HG03139 (cell line): ENCODE measurements around the gene SNN.

Experiments used
- ATAC-seq: cut with Tn5 transposase; IDR thresholded peaks from one replicate; pipeline ENCODE4 v1.9.1; 2021; ENCODE audit not compliant: unreplicated experiment

SNN gene

GRCh38 chr16:11677959-11678881 lies 10.0 kb downstream of the SNN start:
- ATAC-seq, result no peak

- no peak for ATAC-seq
Measured at GRCh38 chr16:11679250-11679649, 11.0 kb downstream of the SNN start.

GRCh38 chr16:11679941-11680911 lies 12.0 kb downstream of the SNN start:
- ATAC-seq, result no peak

DNA sequence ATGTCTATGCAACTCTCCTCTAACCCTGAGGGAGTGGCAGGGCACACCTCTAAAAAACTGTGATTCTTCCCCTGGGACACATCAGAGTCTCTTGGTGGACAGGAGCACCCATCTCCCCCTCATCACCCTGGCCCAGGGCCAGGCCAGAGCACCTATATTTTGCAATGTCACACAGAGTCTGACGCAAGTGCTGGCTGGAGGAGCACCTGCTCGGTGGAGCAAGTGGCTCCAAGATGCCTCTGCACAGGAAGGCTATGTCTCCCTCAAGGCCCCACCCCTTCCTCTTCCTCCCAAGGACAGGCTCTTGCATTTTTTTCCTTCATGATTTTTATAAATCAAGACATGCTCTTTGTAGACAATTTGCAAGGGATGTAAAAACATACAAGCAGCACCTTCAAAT lies 13.3 kb downstream of the SNN start:
- no peak for ATAC-seq

DNA sequence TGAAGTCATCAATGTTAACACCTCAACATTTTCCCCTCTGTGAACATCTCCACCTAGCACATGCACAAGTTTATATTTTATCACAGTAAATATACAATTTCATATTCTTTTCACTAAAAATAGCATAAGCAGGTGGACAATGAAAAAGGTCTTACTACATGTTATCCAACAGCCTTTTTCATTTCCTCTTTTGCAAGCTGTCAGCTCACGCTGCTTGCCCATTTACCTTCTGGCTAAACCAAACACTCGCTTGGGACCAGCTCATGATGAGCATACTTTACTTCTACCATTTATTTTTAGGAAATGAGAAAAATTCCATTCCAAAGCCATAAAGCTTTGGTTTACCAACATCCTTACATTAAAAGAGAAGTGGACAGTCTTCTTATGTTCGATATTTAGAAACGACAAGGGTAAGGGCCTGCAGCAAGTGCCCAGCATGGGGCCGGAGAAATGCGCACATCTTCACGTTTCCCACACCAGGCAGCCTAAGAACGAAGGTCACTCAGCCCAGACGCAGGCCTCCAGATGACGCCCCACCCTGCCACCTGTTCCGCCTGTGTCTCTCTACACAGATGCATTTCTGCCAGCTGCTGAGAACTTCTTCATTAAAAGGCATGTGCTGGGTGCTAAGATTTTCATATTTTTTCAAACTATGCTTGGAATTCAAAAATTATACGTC lies 13.9 kb downstream of the SNN start:
- no peak for ATAC-seq

GRCh38 chr16:11682655-11683096 lies 14.4 kb downstream of the SNN start:
- no peak for ATAC-seq

GRCh38 chr16:11683145-11683544 lies 14.9 kb downstream of the SNN start:
- ATAC-seq, result no peak

DNA sequence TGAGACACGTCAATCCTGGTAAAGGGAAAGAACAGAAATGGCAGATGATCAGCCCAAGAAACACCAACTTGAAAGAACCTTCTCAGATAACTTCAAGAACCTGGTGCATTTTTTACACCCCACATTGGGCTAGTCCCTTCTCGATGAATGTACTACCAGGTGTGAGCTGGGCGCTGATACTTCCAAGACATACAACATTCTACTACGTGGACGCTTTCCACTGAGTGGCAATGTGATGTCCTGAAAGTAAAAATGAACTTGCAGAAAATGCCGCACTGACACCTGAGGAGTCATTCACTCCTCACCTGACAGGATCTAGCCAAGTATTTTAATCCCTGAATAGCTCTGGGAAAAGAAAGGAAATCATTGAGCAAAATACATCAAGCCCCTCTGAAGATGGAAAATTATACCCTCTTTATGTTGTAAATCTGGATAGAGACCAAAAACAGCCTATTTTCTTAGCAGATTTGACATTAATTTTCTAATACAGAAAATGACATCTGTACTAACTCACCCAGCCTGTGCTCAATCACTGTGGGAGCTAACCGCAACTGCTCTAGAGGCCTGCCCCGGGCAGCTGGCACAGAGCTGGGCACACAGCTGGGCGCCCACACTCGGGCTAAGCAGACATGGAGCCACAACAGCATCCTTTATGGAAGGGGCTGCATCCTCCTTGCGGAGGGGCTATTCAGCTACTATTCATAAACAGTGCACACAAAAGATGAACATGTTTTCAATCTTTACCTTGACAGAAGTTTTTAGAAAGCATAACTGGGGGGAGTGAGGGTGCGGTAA lies 16.2 kb downstream of the SNN start:
- no peak for ATAC-seq

- no peak for ATAC-seq
Measured at GRCh38 chr16:11685844-11686618, 17.8 kb downstream of the SNN start.

DNA sequence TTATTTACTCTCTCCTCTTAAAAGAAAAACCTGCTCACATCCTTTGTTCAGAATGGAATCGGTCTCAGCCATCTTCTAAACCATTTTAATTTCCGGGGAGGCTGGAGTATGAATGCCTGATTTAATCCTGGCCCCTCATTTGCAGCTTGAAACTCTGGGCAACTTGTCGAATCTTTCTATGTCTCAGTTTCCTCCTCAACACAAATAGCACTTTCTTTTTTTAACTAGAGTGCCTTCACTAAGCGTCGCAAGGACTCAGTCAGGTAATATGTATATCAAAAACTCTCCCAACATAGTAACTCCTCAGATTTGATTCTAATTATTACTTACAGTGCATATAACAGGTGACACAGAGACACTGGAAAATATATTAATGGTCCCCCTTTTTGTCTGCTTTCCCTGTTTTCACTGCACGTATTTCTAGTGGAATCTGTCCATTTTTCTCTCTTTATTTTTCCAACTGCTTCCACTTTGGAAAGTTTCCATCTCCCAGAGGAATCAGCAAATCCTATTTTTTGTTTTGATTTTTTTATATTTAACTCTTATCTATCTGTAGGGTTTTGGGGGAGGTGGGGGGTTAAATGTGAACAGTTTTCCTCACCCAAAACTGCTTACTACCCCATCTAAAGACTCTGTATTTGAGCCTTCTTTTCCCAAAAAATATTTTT lies 18.6 kb downstream of the SNN start:
- no peak for ATAC-seq

GRCh38 chr16:11687601-11688519 lies 19.6 kb downstream of the SNN start:
- no peak for ATAC-seq

DNA sequence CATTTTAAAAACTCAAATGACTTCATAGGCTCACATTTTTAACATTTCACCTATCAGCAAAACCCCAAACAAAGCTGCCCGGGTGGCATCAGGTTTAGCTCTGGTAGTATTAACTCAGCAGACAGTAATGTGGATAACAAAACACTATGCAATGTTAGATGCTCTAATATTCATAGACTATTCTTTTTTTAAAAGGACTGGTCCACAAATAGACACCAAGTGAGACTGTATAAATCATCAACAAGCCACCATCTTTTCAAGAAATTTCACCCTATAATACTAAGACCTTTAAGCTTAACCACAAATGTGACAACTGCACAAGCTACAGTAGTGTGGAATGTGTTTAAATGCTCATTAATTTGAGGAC lies 20.2 kb downstream of the SNN start:
- ATAC-seq, result no peak

GRCh38 chr16:11689031-11689840 lies 21.0 kb downstream of the SNN start:
- ATAC-seq, result peak; percentile 77

GRCh38 chr16:11691235-11691634 lies 23.0 kb downstream of the SNN start:
- ATAC-seq, result no peak

DNA sequence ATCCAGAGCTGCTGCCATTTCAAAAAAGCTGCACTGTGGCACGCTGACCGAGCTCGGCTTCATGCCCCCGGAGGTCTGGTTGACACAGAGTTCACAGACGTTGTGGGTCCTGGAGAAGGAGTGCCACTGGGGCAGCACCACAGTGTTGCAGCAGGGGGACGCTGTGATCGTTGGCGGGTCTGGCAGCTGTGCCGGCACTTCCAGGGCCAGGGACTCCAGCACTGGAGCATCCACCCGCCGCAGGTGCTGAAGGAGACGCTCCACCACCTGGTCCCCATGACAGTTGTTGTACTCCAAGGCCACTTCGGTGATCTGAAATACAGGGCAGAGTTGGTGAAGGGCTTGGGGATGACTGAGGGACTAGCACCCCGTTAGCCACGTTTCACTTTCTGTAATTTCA lies 23.5 kb downstream of the SNN start:
- ATAC-seq, result no peak

GRCh38 chr16:11692171-11692570 lies 23.9 kb downstream of the SNN start:
- no peak for ATAC-seq

GRCh38 chr16:11692651-11693050 lies 24.4 kb downstream of the SNN start:
- no peak for ATAC-seq
